Measurements from ENCODE around the gene NTMT2.
"Not testable (repeated sequence)": the region's sequence is repeated elsewhere in the genome, so short reads cannot be mapped to it uniquely, and the experiment has no call there.

NTMT2 gene

GRCh38 chr1:170145770-170146676 lies at the start of gene NTMT2:
NTMT2 (plus strand) TSS chr1:170145959; CDS start chr1:170146108, 149 bp downstream.
- ChIA-PET POLR2A (ENCODE audit: low non-redundant PET) (no interaction called here), CTCF (no interaction called here)
- H3K27ac ChIP-seq: no peak within 1 kb of the TSS
- no peak for DNase-seq (ENCODE audit: low spot score)
- no peak for TF ChIP-seq CTCF (conservative IDR thresholded peaks at IDR 0.05; ENCODE audit: low read depth)

- no peak overlapping the region for H3K27ac ChIP-seq
- ChIA-PET CTCF (interaction anchor here (0.6 to 0.7 kb wide), 2 partner anchors 28 to 138 kb away, joined by 4 to 7 read pairs; no protein-coding TSS in a partner anchor), POLR2A (ENCODE audit: low non-redundant PET) (no interaction called here)
- no peak for TF ChIP-seq CTCF (conservative IDR thresholded peaks at IDR 0.05; ENCODE audit: low read depth)
- DNase-seq (ENCODE audit: low spot score): no peak
These were observed 49.6 kb upstream of the NTMT2 start for GRCh38 chr1:170095976-170096748.

GRCh38 chr1:170096806-170097340 lies 48.9 kb upstream of the NTMT2 start:
- no peak for DNase-seq (ENCODE audit: low spot score)
- POLR2A ChIA-PET (ENCODE audit: low non-redundant PET): no interaction called here
- TF ChIP-seq CTCF (conservative IDR thresholded peaks at IDR 0.05; ENCODE audit: low read depth): no peak
- H3K27ac ChIP-seq: no peak overlapping the region
- CTCF ChIA-PET: interaction anchor here (0.6 kb wide), 1 partner anchor 28 kb away, joined by 4 read pairs; no protein-coding TSS in a partner anchor

- ChIA-PET CTCF (no interaction called here), POLR2A (ENCODE audit: low non-redundant PET) (no interaction called here)
- no peak overlapping the region for H3K27ac ChIP-seq
- DNase-seq (ENCODE audit: low spot score): no peak
- TF ChIP-seq CTCF (conservative IDR thresholded peaks at IDR 0.05; ENCODE audit: low read depth): no peak
These were observed 48.3 kb upstream of the NTMT2 start for GRCh38 chr1:170097449-170097948.

- DNase-seq (ENCODE audit: low spot score); CTCF ChIA-PET; H3K27ac ChIP-seq; POLR2A ChIA-PET (ENCODE audit: low non-redundant PET): not testable (repeated sequence)
These were observed 32.6 kb upstream of the NTMT2 start for GRCh38 chr1:170113140-170113539.

- peak; percentile 4 for DNase-seq (ENCODE audit: low spot score)
- ChIA-PET CTCF (no interaction called here), POLR2A (ENCODE audit: low non-redundant PET) (no interaction called here)
- no peak for TF ChIP-seq CTCF (conservative IDR thresholded peaks at IDR 0.05; ENCODE audit: low read depth)
- no peak overlapping the region for H3K27ac ChIP-seq
These were observed 30.9 kb upstream of the NTMT2 start for GRCh38 chr1:170114906-170115305.

All from RWPE1 (cell line).